Measurements from ENCODE around the gene STIM1.
"Not testable (repeated sequence)": the region's sequence is repeated elsewhere in the genome, so short reads cannot be mapped to it uniquely, and the experiment has no call there.

Gene STIM1

DNA sequence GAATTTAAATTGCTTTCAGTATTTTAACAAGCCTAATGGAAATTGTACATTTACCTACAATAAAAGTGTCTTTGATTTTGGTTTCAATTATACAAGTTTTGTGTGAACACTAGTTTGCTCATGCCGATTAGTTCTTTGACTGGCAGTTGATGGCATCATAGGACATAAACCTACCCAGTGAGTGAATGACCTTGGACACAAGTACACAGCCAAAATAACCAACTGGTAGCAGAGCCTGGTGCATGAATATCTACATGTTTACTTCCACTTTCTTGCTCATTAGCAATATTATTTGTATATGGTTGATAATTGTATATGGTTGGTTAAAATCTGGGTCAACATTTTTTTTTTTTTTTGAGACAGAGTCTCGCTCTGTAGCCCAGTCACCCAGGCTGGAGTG is 37.8 kb downstream of the STIM1 start:
- DNase-seq (ENCODE audit: low read depth in 1 of 2, low spot score in 1 of 2) = no peak
- H3K27me3 ChIP-seq (ENCODE audit: insufficient read depth, poor library complexity, severe bottlenecking) = no peaks in the 10 kb centered on the region
- peak overlapping the region; percentile 92 for H3K27ac ChIP-seq (replicated peaks)
- TF ChIP-seq POLR2AphosphoS5 (IDR thresholded peaks at IDR 0.05; ENCODE audit: low read depth) (no peak), SPI1 (IDR thresholded peaks at IDR 0.05; ENCODE audit: borderline replicate concordance, low read depth) (no peak), GABPA (IDR thresholded peaks at IDR 0.05; ENCODE audit: low read depth) (no peak)
- TF ChIP-seq, protein P1, sequence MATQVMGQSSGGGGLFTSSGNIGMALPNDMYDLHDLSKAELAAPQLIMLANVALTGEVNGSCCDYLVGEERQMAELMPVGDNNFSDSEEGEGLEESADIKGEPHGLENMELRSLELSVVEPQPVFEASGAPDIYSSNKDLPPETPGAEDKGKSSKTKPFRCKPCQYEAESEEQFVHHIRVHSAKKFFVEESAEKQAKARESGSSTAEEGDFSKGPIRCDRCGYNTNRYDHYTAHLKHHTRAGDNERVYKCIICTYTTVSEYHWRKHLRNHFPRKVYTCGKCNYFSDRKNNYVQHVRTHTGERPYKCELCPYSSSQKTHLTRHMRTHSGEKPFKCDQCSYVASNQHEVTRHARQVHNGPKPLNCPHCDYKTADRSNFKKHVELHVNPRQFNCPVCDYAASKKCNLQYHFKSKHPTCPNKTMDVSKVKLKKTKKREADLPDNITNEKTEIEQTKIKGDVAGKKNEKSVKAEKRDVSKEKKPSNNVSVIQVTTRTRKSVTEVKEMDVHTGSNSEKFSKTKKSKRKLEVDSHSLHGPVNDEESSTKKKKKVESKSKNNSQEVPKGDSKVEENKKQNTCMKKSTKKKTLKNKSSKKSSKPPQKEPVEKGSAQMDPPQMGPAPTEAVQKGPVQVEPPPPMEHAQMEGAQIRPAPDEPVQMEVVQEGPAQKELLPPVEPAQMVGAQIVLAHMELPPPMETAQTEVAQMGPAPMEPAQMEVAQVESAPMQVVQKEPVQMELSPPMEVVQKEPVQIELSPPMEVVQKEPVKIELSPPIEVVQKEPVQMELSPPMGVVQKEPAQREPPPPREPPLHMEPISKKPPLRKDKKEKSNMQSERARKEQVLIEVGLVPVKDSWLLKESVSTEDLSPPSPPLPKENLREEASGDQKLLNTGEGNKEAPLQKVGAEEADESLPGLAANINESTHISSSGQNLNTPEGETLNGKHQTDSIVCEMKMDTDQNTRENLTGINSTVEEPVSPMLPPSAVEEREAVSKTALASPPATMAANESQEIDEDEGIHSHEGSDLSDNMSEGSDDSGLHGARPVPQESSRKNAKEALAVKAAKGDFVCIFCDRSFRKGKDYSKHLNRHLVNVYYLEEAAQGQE (IDR thresholded peaks at IDR 0.05; ENCODE audit: insufficient replicate concordance, low read depth) = no peak
- TF ChIP-seq, protein P2, sequence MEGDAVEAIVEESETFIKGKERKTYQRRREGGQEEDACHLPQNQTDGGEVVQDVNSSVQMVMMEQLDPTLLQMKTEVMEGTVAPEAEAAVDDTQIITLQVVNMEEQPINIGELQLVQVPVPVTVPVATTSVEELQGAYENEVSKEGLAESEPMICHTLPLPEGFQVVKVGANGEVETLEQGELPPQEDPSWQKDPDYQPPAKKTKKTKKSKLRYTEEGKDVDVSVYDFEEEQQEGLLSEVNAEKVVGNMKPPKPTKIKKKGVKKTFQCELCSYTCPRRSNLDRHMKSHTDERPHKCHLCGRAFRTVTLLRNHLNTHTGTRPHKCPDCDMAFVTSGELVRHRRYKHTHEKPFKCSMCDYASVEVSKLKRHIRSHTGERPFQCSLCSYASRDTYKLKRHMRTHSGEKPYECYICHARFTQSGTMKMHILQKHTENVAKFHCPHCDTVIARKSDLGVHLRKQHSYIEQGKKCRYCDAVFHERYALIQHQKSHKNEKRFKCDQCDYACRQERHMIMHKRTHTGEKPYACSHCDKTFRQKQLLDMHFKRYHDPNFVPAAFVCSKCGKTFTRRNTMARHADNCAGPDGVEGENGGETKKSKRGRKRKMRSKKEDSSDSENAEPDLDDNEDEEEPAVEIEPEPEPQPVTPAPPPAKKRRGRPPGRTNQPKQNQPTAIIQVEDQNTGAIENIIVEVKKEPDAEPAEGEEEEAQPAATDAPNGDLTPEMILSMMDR (IDR thresholded peaks at IDR 0.05; ENCODE audit: insufficient read depth, low read length) = no peak
- H3K4me3 ChIP-seq (replicated peaks; ENCODE audit: insufficient read depth, low read length) = no peak overlapping the region

DNA sequence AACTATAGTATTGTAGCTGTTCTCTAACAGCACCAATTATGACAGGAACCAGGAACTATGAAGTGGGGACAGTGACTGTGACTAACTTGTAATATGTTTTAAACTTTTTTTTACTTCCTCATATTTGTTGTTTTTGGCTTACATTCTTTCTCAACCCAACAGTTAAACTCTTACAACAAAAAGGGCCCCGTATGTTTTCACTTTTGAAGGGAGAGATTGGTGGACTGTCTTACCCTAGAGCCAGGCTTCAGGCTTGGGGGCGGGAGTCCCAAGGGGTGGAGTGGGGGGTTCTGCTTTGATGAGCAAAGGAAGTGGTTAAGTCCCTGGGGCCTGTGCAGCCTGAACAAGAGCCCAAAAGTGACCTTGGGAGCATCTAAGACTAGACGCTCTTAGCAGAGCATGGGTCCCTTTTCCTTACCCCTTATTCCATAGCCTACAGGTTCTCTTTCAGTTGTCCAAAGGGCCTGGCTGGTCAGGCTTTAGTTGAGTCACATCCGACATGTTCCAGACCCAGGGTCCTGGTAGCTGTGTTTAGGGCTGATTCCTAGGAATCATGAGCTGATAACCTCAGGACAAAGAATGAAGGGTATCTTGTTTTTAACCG is 38.8 kb downstream of the STIM1 start:
- peak; percentile 83 to 99 for DNase-seq (ENCODE audit: low read depth in 1 of 2, low spot score in 1 of 2)
- TF ChIP-seq, protein P1 (IDR thresholded peaks at IDR 0.05; ENCODE audit: insufficient replicate concordance, low read depth) = no peak
- peak; percentile 44; the same call in 1 of the 2 replicates for TF ChIP-seq GABPA (IDR thresholded peaks at IDR 0.05; ENCODE audit: low read depth)
- TF ChIP-seq, protein P2 (IDR thresholded peaks at IDR 0.05; ENCODE audit: insufficient read depth, low read length) = no peak
- TF ChIP-seq SPI1 (IDR thresholded peaks at IDR 0.05; ENCODE audit: borderline replicate concordance, low read depth) = peak; percentile 62; the same call in 1 of the 2 replicates
- peak; percentile 54; the same call in 1 of the 2 replicates for TF ChIP-seq POLR2AphosphoS5 (IDR thresholded peaks at IDR 0.05; ENCODE audit: low read depth)
- Histone ChIP-seq H3K27ac (replicated peaks) (peak overlapping the region; percentile 92), H3K4me3 (replicated peaks; ENCODE audit: insufficient read depth, low read length) (peak overlapping the region; percentile 20; the same call in 1 of the 2 replicates), H3K27me3 (ENCODE audit: insufficient read depth, poor library complexity, severe bottlenecking) (no peaks in the 10 kb centered on the region)

DNA sequence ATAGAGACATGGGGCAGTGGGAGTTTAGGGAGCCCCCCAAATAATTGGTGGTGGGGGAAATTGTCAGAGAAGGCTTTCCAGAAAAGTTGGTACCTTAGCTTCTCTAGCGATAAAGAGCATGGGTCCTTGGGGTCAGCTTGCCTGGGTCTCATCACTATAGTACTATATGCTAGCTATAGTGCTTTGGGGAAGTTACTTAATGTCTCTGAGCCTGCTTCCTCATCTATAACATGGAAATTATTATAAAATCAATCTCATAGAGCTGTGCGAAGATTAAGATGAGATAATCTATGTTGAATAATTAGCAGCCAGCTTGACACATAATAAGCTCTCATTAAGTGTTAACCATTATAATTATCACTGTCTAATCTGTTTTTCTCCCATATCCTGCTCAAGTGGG is 41.2 kb downstream of the STIM1 start:
- TF ChIP-seq, protein P1 (IDR thresholded peaks at IDR 0.05; ENCODE audit: insufficient replicate concordance, low read depth) = no peak
- TF ChIP-seq POLR2AphosphoS5 (IDR thresholded peaks at IDR 0.05; ENCODE audit: low read depth) = no peak
- TF ChIP-seq, protein P2 (IDR thresholded peaks at IDR 0.05; ENCODE audit: insufficient read depth, low read length) = no peak
- TF ChIP-seq SPI1 (IDR thresholded peaks at IDR 0.05; ENCODE audit: borderline replicate concordance, low read depth) = no peak
- no peak for TF ChIP-seq GABPA (IDR thresholded peaks at IDR 0.05; ENCODE audit: low read depth)
- Histone ChIP-seq H3K4me3 (replicated peaks; ENCODE audit: insufficient read depth, low read length) (no peak overlapping the region), H3K27ac (replicated peaks) (peak overlapping the region; percentile 39), H3K27me3 (ENCODE audit: insufficient read depth, poor library complexity, severe bottlenecking) (no peaks in the 10 kb centered on the region)
- DNase-seq (ENCODE audit: low read depth in 1 of 2, low spot score in 1 of 2) = no peak

DNA sequence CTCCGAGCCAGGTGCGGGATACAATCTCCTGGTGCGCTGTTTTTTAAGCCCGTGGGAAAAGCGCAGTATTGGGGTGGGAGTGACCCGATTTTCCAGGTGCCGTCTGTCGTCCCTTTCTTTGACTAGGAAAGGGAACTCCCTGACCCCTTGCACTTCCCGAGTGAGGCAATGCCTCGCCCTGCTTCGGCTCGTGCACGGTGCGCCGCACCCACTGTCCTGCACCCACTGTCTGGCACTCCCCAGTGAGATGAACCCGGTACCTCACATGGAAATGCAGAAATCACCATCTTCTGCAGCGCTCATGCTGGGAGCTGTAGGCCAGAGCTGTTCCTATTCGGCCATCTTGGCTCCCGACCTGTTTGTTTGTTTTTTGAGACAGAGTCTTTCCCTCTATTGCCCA is 44.8 kb downstream of the STIM1 start:
- not testable (repeated sequence) for DNase-seq (ENCODE audit: low read depth in 1 of 2, low spot score in 1 of 2); H3K4me3 ChIP-seq (replicated peaks; ENCODE audit: insufficient read depth, low read length); H3K27ac ChIP-seq (replicated peaks); H3K27me3 ChIP-seq (ENCODE audit: insufficient read depth, poor library complexity, severe bottlenecking)

Data from HL-60 (cell line).